NCI-H82 (cell line): ENCODE data around the gene CHST1.

Experiments used
- DNase-seq: peaks from one replicate; lab custom pipeline; 2025; lab: John Stamatoyannopoulos, UW

Gene CHST1

GRCh38 chr11:45606514-45607281, 58.7 kb downstream of the CHST1 start:
- no peak for DNase-seq

GRCh38 chr11:45605051-45605450, 60.4 kb downstream of the CHST1 start:
- DNase-seq = no peak

DNA sequence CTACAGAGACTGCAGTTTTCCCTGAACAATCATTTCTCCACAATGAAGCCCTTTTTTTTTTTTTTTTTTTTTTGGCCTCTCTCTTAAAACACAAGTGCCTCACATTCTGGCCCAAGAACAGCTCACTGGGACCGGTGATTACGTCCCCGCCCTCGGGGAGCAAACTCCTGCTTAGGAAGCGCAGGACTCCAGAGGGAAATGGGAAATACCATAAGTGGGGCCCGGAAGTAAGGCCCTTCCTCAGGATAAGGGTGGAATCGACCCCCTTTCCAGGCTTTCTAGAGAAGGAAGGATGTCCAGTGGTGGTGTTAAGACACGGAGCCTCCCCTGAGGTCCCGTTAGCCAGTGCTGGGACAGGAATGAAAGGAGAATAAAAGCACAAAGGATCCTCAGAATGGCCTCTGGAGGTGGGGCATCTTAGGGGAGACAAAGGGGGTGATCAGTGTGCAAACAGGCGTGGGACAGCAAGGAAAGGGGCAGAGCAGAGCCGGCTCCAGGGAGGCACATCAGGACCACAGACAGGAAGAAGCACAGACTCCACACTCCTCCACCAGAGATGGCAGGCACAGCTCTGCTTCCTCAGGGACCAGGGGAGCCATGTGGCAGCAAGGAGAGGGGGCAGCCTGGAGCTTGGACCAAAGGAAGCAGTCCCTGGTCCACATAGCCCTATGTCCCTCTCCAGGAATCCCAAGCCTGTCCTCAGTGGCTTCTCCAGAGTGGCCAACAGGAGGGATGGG, 61.3 kb downstream of the CHST1 start:
- DNase-seq = no peak

DNA sequence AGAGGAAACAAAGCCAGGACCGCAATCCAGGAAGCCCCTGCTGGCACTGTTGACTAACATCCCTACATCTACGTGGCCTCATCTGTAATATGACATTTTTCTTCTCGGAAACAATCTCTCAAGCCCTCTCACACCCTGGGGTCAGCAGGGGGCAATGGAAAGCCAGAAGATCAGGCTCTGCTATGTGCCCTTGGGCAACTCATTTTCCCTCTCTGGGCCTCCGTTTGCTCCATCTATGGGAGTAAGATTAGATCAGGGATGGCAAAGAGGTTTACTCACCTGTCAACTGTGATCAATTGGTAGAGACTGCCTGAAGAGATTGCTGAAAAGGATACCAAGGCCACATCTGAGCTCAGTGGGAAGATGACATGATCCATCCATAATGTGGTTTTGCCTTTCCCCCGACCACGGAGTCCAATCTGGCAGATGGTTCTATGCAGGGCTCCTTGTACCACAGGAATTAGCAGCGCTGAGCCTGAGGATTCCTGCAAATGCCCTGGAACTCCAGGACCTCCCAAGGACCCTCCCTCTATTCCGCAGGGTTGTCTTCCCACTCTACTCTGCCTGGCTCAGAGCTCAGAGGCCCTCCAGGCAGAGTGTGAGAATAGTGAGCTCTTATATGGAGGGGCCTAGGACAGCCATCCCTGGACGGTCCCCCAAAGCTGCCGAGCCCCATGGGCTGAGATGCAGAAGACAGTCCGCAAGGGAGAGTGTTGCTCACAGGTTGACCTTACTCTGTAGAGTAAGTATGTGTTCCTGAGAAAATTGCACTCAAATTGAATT, 66.1 kb downstream of the CHST1 start:
- DNase-seq = peak; percentile 19
